Measurements from ENCODE around the gene DNAAF5. TPM values are rescaled to one million over a fixed set of nuclear protein-coding genes. Genes with fewer than 3 reads are reported as not detected.

DNAAF5 gene
- total RNA-seq, 6 experiments from 2014 or later: 9.5 to 22.8 (median 10.5) TPM

- no peak overlapping the region for H3K27ac ChIP-seq
- ATAC-seq (no peak), DNase-seq (peak in 1 of 3 donors; percentile 35)
- no peaks in the 10 kb centered on the region for H3K4me1 ChIP-seq
- no peak overlapping the region for H3K4me3 ChIP-seq
- peaks cover 0 to 37% (median 12%) of the 10 kb centered on the region in 4 donors for H3K36me3 ChIP-seq
- 80% methylated on average over 7 of the region's 19 CpGs for WGBS (ENCODE audit: insufficient coverage, low coverage, low lambda C conversion rate, missing lambda C conversion rate)
- no peaks in the 10 kb centered on the region for H3K27me3 ChIP-seq
- H3K9me3 ChIP-seq: no peaks in the 10 kb centered on the region
- intact Hi-C loops (cut with DNase I): no loop called here
- TF ChIP-seq POLR2A (IDR thresholded peaks at IDR 0.05): no peak
- TF ChIP-seq, protein P1, sequence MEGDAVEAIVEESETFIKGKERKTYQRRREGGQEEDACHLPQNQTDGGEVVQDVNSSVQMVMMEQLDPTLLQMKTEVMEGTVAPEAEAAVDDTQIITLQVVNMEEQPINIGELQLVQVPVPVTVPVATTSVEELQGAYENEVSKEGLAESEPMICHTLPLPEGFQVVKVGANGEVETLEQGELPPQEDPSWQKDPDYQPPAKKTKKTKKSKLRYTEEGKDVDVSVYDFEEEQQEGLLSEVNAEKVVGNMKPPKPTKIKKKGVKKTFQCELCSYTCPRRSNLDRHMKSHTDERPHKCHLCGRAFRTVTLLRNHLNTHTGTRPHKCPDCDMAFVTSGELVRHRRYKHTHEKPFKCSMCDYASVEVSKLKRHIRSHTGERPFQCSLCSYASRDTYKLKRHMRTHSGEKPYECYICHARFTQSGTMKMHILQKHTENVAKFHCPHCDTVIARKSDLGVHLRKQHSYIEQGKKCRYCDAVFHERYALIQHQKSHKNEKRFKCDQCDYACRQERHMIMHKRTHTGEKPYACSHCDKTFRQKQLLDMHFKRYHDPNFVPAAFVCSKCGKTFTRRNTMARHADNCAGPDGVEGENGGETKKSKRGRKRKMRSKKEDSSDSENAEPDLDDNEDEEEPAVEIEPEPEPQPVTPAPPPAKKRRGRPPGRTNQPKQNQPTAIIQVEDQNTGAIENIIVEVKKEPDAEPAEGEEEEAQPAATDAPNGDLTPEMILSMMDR (IDR thresholded peaks at IDR 0.05): no peak
Observed at GRCh38 chr7:757741-758163, 31.3 kb downstream of the DNAAF5 start.

DNA sequence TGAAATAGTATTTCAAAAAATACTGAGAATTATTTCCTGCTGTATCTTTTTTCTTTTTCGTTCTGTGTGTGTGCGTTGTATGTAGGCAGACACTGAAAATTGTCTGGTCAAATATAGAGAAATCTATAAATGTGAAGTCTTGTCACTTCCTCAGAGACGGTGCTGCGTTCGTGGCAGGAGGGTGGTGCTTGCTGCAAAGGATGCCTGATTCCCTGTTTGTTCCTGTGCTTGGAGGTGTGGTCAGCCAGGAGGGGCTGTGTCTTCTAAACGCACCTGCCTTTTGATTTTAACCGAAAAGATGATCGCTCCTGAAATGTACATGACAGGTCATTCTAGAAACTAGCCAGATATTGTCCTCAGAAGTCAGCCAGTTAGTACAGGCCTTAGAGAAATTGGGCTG lies 33.1 kb downstream of the DNAAF5 start:
- peaks cover 0 to 46% (median 17%) of the 10 kb centered on the region in 4 donors for H3K36me3 ChIP-seq
- intact Hi-C loops (cut with DNase I): no loop called here
- ATAC-seq: no peak
- TF ChIP-seq, protein P1 (IDR thresholded peaks at IDR 0.05): no peak
- TF ChIP-seq POLR2A (IDR thresholded peaks at IDR 0.05): no peak
- H3K9me3 ChIP-seq: no peaks in the 10 kb centered on the region
- H3K4me3 ChIP-seq: no peak overlapping the region
- WGBS (ENCODE audit: insufficient coverage, low coverage, low lambda C conversion rate, missing lambda C conversion rate): 85% methylated on average over 8 of the region's 8 CpGs
- no peaks in the 10 kb centered on the region for H3K4me1 ChIP-seq
- H3K27ac ChIP-seq: no peak overlapping the region
- no peaks in the 10 kb centered on the region for H3K27me3 ChIP-seq
- no peak for DNase-seq

DNA sequence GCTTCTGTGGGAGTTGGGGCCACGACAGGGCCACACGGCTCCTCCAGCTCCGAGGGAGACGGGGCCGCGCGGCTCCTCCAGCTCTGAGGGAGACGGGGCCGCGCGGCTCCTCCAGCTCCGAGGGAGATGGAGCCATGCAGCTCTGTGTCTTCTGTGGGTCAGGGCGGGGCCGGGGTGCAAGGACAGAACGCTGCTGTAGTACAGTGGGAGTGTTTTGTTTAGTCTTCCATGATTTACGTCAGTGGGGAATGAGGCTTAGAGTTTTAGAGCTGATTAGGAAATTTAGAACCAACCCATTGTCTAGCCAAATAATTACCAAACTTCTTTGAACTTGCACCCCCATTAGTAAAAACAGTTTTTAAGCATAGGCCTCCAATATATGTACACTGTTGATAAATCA lies 33.5 kb downstream of the DNAAF5 start:
- DNase-seq: peak in 2 of 3 donors; percentile 1 to 29
- H3K4me1 ChIP-seq: no peaks in the 10 kb centered on the region
- no peak for ATAC-seq
- peaks cover 0 to 46% (median 14%) of the 10 kb centered on the region in 4 donors for H3K36me3 ChIP-seq
- H3K4me3 ChIP-seq: no peak overlapping the region
- WGBS (ENCODE audit: insufficient coverage, low coverage, low lambda C conversion rate, missing lambda C conversion rate): 70% methylated on average over 8 of the region's 16 CpGs
- TF ChIP-seq, protein P1 (IDR thresholded peaks at IDR 0.05): no peak
- no peak for TF ChIP-seq POLR2A (IDR thresholded peaks at IDR 0.05)
- no peaks in the 10 kb centered on the region for H3K9me3 ChIP-seq
- intact Hi-C loops (cut with DNase I): no loop called here
- H3K27me3 ChIP-seq: no peaks in the 10 kb centered on the region
- H3K27ac ChIP-seq: no peak overlapping the region

GRCh38 chr7:761101-761500 lies 34.6 kb downstream of the DNAAF5 start:
- no peak overlapping the region for H3K4me3 ChIP-seq
- ATAC-seq (no peak), DNase-seq (peak in 1 of 3 donors; percentile 3)
- TF ChIP-seq, protein P1 (IDR thresholded peaks at IDR 0.05): no peak
- TF ChIP-seq POLR2A (IDR thresholded peaks at IDR 0.05): no peak
- H3K4me1 ChIP-seq: no peaks in the 10 kb centered on the region
- H3K9me3 ChIP-seq: no peaks in the 10 kb centered on the region
- H3K27ac ChIP-seq: no peak overlapping the region
- WGBS (ENCODE audit: insufficient coverage, low coverage, low lambda C conversion rate, missing lambda C conversion rate): 100% methylated on average over 3 of the region's 12 CpGs
- peaks cover 0 to 46% (median 14%) of the 10 kb centered on the region in 4 donors for H3K36me3 ChIP-seq
- no peaks in the 10 kb centered on the region for H3K27me3 ChIP-seq
- intact Hi-C loops (cut with DNase I): no loop called here

- H3K4me1 ChIP-seq: no peaks in the 10 kb centered on the region
- TF ChIP-seq, protein P1 (IDR thresholded peaks at IDR 0.05): no peak
- TF ChIP-seq POLR2A (IDR thresholded peaks at IDR 0.05): no peak
- peaks cover 0 to 45% (median 14%) of the 10 kb centered on the region in 4 donors for H3K36me3 ChIP-seq
- intact Hi-C loops (cut with DNase I): no loop called here
- H3K27me3 ChIP-seq: no peaks in the 10 kb centered on the region
- H3K4me3 ChIP-seq: no peak overlapping the region
- no peak for DNase-seq
- no peak overlapping the region for H3K27ac ChIP-seq
- no peak for ATAC-seq
- WGBS (ENCODE audit: insufficient coverage, low coverage, low lambda C conversion rate, missing lambda C conversion rate): 100% methylated on average over 3 of the region's 11 CpGs
- H3K9me3 ChIP-seq: no peaks in the 10 kb centered on the region
Observed at GRCh38 chr7:761631-762030, 35.1 kb downstream of the DNAAF5 start.
